ENCODE data around the gene RPS6KA5.

Gene RPS6KA5

GRCh38 chr14:91056361-91056760 is 4.1 kb downstream of the RPS6KA5 start:
- TF ChIP-seq CTCF (IDR thresholded peaks at IDR 0.05; ENCODE audit: low read depth, low read length), result no peak
- H3K4me3 ChIP-seq (ENCODE audit: low read depth, low read length), result no peak overlapping the region

GRCh38 chr14:91055016-91055415 is 5.4 kb downstream of the RPS6KA5 start:
- no peak for TF ChIP-seq CTCF (IDR thresholded peaks at IDR 0.05; ENCODE audit: low read depth, low read length)

GRCh38 chr14:91048676-91049075 is 11.8 kb downstream of the RPS6KA5 start:
- no peak overlapping the region for H3K4me3 ChIP-seq (ENCODE audit: low read depth, low read length)
- no peak for TF ChIP-seq CTCF (IDR thresholded peaks at IDR 0.05; ENCODE audit: low read depth, low read length)

More at GRCh38 chr14:91055016-91055415, 5.4 kb downstream of the RPS6KA5 start:
- no peak overlapping the region for H3K4me3 ChIP-seq (ENCODE audit: low read depth, low read length)

- H3K4me3 ChIP-seq (ENCODE audit: low read depth, low read length), result no peak overlapping the region
- no peak for TF ChIP-seq CTCF (IDR thresholded peaks at IDR 0.05; ENCODE audit: low read depth, low read length)
Measured at GRCh38 chr14:91048265-91048664, 12.2 kb downstream of the RPS6KA5 start.

GRCh38 chr14:91047174-91047753 is 13.2 kb downstream of the RPS6KA5 start:
- no peak overlapping the region for H3K4me3 ChIP-seq (ENCODE audit: low read depth, low read length)
- no peak for TF ChIP-seq CTCF (IDR thresholded peaks at IDR 0.05; ENCODE audit: low read depth, low read length)

- no peak overlapping the region for H3K4me3 ChIP-seq (ENCODE audit: low read depth, low read length)
- TF ChIP-seq CTCF (IDR thresholded peaks at IDR 0.05; ENCODE audit: low read depth, low read length), result no peak
Measured at GRCh38 chr14:91046488-91047072, 13.9 kb downstream of the RPS6KA5 start.

- TF ChIP-seq CTCF (IDR thresholded peaks at IDR 0.05; ENCODE audit: low read depth, low read length), result no peak
- H3K4me3 ChIP-seq (ENCODE audit: low read depth, low read length), result no peak overlapping the region
Measured at GRCh38 chr14:91041450-91041849, 19.0 kb downstream of the RPS6KA5 start.

Data from WI38 (cell line).